ENCODE data around the gene CDH23. TPM values are rescaled to one million over a fixed set of nuclear protein-coding genes. Genes with fewer than 3 reads are reported as not detected.

Gene CDH23
- total and polyA plus RNA-seq, 10 of the 15 experiments (the other 5 are each of a cell fraction or from before 2014, with no cell fraction given), result 0.09 to 0.40 (median 0.15) TPM; not detected in 1

GRCh38 chr10:71555724-71556119 is 159.0 kb downstream of the CDH23 start:
- ChIA-PET SMC1A (ENCODE audit: uncharacterized antibody, unreplicated experiment) (no interaction called here), POLR2A (interaction anchor here (0.5 kb wide), 1 partner anchor 177 kb away, joined by 3 read pairs; no protein-coding TSS in a partner anchor), RAD21 (ENCODE audit: unreplicated experiment) (no interaction called here), CTCF (interaction anchor here (0.6 to 2.0 kb wide), 3 partner anchors 13 to 217 kb away, joined by 3 to 5 read pairs (median 4); no protein-coding TSS in a partner anchor)
- intact Hi-C loops (cut with micrococcal nuclease; ENCODE audit: unreplicated experiment) (no loop called here), in situ Hi-C loops (cut with MboI) (no loop called here)
- Histone ChIP-seq H4K20me1 (ENCODE audit: control insufficient read depth, insufficient read depth) (no peaks in the 10 kb centered on the region), H3K27me3 (replicated peaks in 1 of 2; ENCODE audit: control insufficient read depth in 2 of 2, insufficient read depth in 2 of 2, low read length in 1 of 2) (0 out of 4 replicates have a peak, but pooled peaks cover 0 to 2% of the 10 kb centered on the region in 2 experiments), H3K9me3 (replicated peaks; ENCODE audit: control insufficient read depth, insufficient read depth, low read length) (no peaks in the 10 kb centered on the region), H3K36me3 (ENCODE audit: control insufficient read depth in 2 of 2, insufficient read depth in 2 of 2, low read length in 1 of 2) (no peaks in the 10 kb centered on the region), H3K9ac (ENCODE audit: control insufficient read depth, insufficient read depth, low read length) (no peak overlapping the region), H2AFZ (ENCODE audit: control insufficient read depth, low read depth, low read length) (no peak overlapping the region), H3K79me2 (ENCODE audit: control insufficient read depth, insufficient read depth, low read length) (no peaks in the 10 kb centered on the region), H3K4me3 (no peak overlapping the region), H3K4me2 (ENCODE audit: control insufficient read depth, insufficient read depth) (no peak overlapping the region), H3K4me1 (ENCODE audit: control insufficient read depth, insufficient read depth, low read length) (no peaks in the 10 kb centered on the region), H3K27ac (ENCODE audit: control insufficient read depth, insufficient read depth) (no peak overlapping the region)
- ATAC-seq (no peak), DNase-seq (ENCODE audit: low read depth, low spot score) (no peak), FAIRE-seq (no peak)
- BruUV-seq (replicated peaks), result no TSS peak
- TF ChIP-seq BACH1 (IDR thresholded peaks at IDR 0.05; ENCODE audit: borderline replicate concordance) (no peak), MXI1 (IDR thresholded peaks at IDR 0.05; ENCODE audit: low read depth, low read length) (no peak), CHD2 (IDR thresholded peaks at IDR 0.05; ENCODE audit: borderline replicate concordance, low read depth, low read length) (no peak), ZZZ3 (IDR thresholded peaks at IDR 0.05; ENCODE audit: control insufficient read depth, insufficient read length, low read depth) (no peak), MEF2A (IDR thresholded peaks at IDR 0.05; ENCODE audit: insufficient read depth, low read depth, low read length) (no peak), CHD1 (IDR thresholded peaks at IDR 0.05; ENCODE audit: low read depth, low read length) (no peak), RUNX3 (IDR thresholded peaks at IDR 0.05; ENCODE audit: low read length) (no peak), MYC (IDR thresholded peaks at IDR 0.05; ENCODE audit: insufficient read depth, insufficient read length, insufficient replicate concordance, low read length, severe bottlenecking) (no peak), IRF4 (IDR thresholded peaks at IDR 0.05; ENCODE audit: low read depth, low read length) (no peak), TAF1 (IDR thresholded peaks at IDR 0.05; ENCODE audit: borderline replicate concordance, low read depth, low read length) (no peak)
- WGBS (ENCODE audit: insufficient coverage, insufficient replicate concordance, low lambda C conversion rate, missing lambda C conversion rate), result 8% methylated on average over 1 of the region's 1 CpG

All from GM12878 (cell line).